ENCODE measurements around the gene CEP164. TPM values are rescaled to one million over a fixed set of nuclear protein-coding genes. Genes with fewer than 3 reads are reported as not detected.

Gene CEP164
- polyA plus RNA-seq, 1 donor from 2014 or later: 27.4 TPM

DNA sequence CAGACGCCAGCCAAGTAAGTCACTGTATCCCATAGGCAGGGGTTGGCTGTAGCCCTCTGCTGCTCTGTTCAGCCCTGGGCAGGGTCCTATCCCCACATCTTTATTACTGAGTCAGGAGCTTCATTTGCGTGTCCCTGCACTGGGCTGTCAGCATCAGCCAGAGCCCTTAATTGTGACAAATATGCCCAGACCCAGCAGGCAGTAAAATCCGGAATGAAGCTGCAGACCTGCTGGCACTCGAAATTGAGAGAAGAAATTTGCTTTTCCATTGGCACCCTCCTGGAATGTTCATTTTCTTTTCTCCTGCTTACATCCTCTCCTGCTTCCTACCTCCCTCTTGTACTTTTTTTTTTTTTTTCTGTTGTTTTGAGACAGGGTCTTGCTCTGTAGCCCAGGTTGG is 43.8 kb downstream of the CEP164 start:
- Histone ChIP-seq H3K4me3 (ENCODE audit: low read length) (no peak overlapping the region), H3K36me3 (ENCODE audit: insufficient read depth, low read length) (peaks cover 5% of the 10 kb centered on the region), H3K79me2 (replicated peaks; ENCODE audit: insufficient read depth, low read length) (no peaks in the 10 kb centered on the region), H3K9me3 (ENCODE audit: low read length) (no peaks in the 10 kb centered on the region), H3K9me2 (ENCODE audit: insufficient read depth, low read length) (no peaks in the 10 kb centered on the region), H3K4me2 (ENCODE audit: low read length) (no peak overlapping the region), H2AFZ (ENCODE audit: low read depth, low read length) (no peak overlapping the region), H3K27me3 (ENCODE audit: insufficient read depth, low read depth, low read length) (no peaks in the 10 kb centered on the region), H3K27ac (ENCODE audit: low read length) (no peak overlapping the region), H4K20me1 (ENCODE audit: insufficient read depth) (no peaks in the 10 kb centered on the region), H3K9ac (ENCODE audit: low read length) (no peak overlapping the region), H3F3A (ENCODE audit: insufficient read depth, low read length, poor library complexity, severe bottlenecking) (no peaks in the 10 kb centered on the region)
- TF ChIP-seq POLR2AphosphoS5 (IDR thresholded peaks at IDR 0.05) (no peak), TAF1 (IDR thresholded peaks at IDR 0.05; ENCODE audit: low read depth) (no peak), RAD21 (conservative IDR thresholded peaks at IDR 0.05) (no peak), EZH2 (IDR thresholded peaks at IDR 0.05; ENCODE audit: borderline replicate concordance, insufficient read depth, low read length, poor library complexity, severe bottlenecking) (no peak), MXI1 (conservative IDR thresholded peaks at IDR 0.05; ENCODE audit: poor library complexity, severe bottlenecking) (no peak), EP300 (conservative IDR thresholded peaks at IDR 0.05; ENCODE audit: poor library complexity, severe bottlenecking) (no peak)
- TF ChIP-seq, protein P1, sequence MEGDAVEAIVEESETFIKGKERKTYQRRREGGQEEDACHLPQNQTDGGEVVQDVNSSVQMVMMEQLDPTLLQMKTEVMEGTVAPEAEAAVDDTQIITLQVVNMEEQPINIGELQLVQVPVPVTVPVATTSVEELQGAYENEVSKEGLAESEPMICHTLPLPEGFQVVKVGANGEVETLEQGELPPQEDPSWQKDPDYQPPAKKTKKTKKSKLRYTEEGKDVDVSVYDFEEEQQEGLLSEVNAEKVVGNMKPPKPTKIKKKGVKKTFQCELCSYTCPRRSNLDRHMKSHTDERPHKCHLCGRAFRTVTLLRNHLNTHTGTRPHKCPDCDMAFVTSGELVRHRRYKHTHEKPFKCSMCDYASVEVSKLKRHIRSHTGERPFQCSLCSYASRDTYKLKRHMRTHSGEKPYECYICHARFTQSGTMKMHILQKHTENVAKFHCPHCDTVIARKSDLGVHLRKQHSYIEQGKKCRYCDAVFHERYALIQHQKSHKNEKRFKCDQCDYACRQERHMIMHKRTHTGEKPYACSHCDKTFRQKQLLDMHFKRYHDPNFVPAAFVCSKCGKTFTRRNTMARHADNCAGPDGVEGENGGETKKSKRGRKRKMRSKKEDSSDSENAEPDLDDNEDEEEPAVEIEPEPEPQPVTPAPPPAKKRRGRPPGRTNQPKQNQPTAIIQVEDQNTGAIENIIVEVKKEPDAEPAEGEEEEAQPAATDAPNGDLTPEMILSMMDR (IDR thresholded peaks at IDR 0.05; ENCODE audit: poor library complexity, severe bottlenecking): no peak
- TF ChIP-seq, protein P2, sequence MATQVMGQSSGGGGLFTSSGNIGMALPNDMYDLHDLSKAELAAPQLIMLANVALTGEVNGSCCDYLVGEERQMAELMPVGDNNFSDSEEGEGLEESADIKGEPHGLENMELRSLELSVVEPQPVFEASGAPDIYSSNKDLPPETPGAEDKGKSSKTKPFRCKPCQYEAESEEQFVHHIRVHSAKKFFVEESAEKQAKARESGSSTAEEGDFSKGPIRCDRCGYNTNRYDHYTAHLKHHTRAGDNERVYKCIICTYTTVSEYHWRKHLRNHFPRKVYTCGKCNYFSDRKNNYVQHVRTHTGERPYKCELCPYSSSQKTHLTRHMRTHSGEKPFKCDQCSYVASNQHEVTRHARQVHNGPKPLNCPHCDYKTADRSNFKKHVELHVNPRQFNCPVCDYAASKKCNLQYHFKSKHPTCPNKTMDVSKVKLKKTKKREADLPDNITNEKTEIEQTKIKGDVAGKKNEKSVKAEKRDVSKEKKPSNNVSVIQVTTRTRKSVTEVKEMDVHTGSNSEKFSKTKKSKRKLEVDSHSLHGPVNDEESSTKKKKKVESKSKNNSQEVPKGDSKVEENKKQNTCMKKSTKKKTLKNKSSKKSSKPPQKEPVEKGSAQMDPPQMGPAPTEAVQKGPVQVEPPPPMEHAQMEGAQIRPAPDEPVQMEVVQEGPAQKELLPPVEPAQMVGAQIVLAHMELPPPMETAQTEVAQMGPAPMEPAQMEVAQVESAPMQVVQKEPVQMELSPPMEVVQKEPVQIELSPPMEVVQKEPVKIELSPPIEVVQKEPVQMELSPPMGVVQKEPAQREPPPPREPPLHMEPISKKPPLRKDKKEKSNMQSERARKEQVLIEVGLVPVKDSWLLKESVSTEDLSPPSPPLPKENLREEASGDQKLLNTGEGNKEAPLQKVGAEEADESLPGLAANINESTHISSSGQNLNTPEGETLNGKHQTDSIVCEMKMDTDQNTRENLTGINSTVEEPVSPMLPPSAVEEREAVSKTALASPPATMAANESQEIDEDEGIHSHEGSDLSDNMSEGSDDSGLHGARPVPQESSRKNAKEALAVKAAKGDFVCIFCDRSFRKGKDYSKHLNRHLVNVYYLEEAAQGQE (IDR thresholded peaks at IDR 0.05; ENCODE audit: borderline replicate concordance): no peak

DNA sequence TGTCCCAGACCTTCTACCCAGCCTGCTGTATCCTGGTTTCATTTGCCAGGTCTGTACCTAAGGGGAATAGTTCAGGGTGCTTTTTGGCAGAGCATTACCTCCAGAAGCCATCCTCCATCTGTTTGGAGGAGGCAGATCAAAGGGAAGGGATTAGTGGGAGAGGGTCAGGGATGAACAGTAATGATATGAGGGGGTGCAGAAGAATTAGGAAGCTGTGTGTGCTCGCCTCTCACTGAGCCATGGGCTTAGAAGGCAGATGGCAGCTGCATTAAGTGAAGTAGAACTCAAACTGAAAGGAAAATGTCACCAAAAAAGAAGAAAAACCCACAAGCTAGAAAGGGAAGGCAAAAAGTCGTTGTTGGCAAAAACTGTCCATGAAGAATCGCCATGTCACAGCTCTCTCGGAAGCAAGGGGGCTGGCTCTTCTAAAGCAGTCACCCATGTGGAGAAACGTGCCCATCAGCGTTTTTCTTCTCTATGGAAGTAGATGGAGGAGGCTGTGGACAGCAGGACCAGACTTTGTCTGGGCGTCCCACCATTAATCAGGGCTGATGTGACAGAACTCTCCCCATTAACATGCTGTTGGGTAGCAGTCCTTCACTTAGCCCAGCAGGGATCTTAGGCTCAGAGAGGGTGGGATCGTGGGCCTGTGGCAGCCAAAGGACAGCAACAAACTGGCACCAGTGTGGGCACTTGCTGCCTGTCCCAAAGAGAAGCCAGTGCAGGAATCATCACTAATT is 46.8 kb downstream of the CEP164 start:
- no peak for TF ChIP-seq SMC3 (conservative IDR thresholded peaks at IDR 0.05; ENCODE audit: poor library complexity)
- TF ChIP-seq POLR2AphosphoS5 (IDR thresholded peaks at IDR 0.05): no peak
- no peak for TF ChIP-seq EP300 (conservative IDR thresholded peaks at IDR 0.05; ENCODE audit: poor library complexity, severe bottlenecking)
- no peak for TF ChIP-seq MXI1 (conservative IDR thresholded peaks at IDR 0.05; ENCODE audit: poor library complexity, severe bottlenecking)
- TF ChIP-seq, protein P1 (IDR thresholded peaks at IDR 0.05; ENCODE audit: poor library complexity, severe bottlenecking): no peak
- TF ChIP-seq, protein P2 (IDR thresholded peaks at IDR 0.05; ENCODE audit: borderline replicate concordance): no peak
- no peak for TF ChIP-seq TAF1 (IDR thresholded peaks at IDR 0.05; ENCODE audit: low read depth)
- no peak for TF ChIP-seq EZH2 (IDR thresholded peaks at IDR 0.05; ENCODE audit: borderline replicate concordance, insufficient read depth, low read length, poor library complexity, severe bottlenecking)
- TF ChIP-seq RAD21 (conservative IDR thresholded peaks at IDR 0.05): no peak
- no peaks in the 10 kb centered on the region for H3F3A ChIP-seq (ENCODE audit: insufficient read depth, low read length, poor library complexity, severe bottlenecking)
- H3K9me3 ChIP-seq (ENCODE audit: low read length): no peaks in the 10 kb centered on the region
- H3K27ac ChIP-seq (ENCODE audit: low read length): no peak overlapping the region
- H3K4me2 ChIP-seq (ENCODE audit: low read length): no peak overlapping the region
- H3K9me2 ChIP-seq (ENCODE audit: insufficient read depth, low read length): no peaks in the 10 kb centered on the region
- no peaks in the 10 kb centered on the region for H3K27me3 ChIP-seq (ENCODE audit: insufficient read depth, low read depth, low read length)
- H3K36me3 ChIP-seq (ENCODE audit: insufficient read depth, low read length): peaks cover 5% of the 10 kb centered on the region
- no peak overlapping the region for H2AFZ ChIP-seq (ENCODE audit: low read depth, low read length)
- no peaks in the 10 kb centered on the region for H4K20me1 ChIP-seq (ENCODE audit: insufficient read depth)
- no peaks in the 10 kb centered on the region for H3K79me2 ChIP-seq (replicated peaks; ENCODE audit: insufficient read depth, low read length)
- H3K9ac ChIP-seq (ENCODE audit: low read length): no peak overlapping the region
- no peak overlapping the region for H3K4me3 ChIP-seq (ENCODE audit: low read length)
